Parietal lobe (tissue), 2 donors: ENCODE data around the gene GPBP1. TPM values are rescaled to one million over a fixed set of nuclear protein-coding genes. Genes with fewer than 3 reads are reported as not detected.

Source experiments
- small RNA-seq: library from RNA; depleted of rRNA; stranded (forward); fragments of <200 nt; gene quantifications from one replicate; pipeline ENCODE3, GENCODE V24; 2014; ENCODE audit warnings: low replicate concordance
- total RNA-seq: library from RNA; depleted of rRNA; stranded (reverse); fragments of >200 nt; gene quantifications from one replicate; pipeline ENCODE4 v1.2.3, GENCODE V29; 2014

Gene GPBP1
- 144 TPM for total RNA-seq

GRCh38 chr5:57173319-57174127 is at the start of gene GPBP1:
Gene GPBP1 (plus strand): TSS chr5:57174059. CDS start chr5:57214131, 40,072 bp downstream.

Small RNA genes lying within 50 kb of the gene (small RNA-seq; reads per million reads assigned to genes)
- not detected for gene RF00019

Other genes with a start within 250 kb of the GPBP1 start
- gene MIER3, start 221.9 kb upstream of the GPBP1 start, total RNA-seq: 37.2 TPM